SK-N-SH treated with all-trans-retinoic acid at 6 μM for 48 hours (cell line): ENCODE measurements around the gene CDK11A.
A peak's percentile ranks its signal among the peaks of the same experiment; 100 is the strongest.
"Not testable (repeated sequence)": the region's sequence is repeated elsewhere in the genome, so short reads cannot be mapped to it uniquely, and the experiment has no call there.

Experiments
- ATAC-seq: fragments of 200-7000 bp; cut with Tn5 transposase; 3 replicates; pipeline ENCODE4 v1.9.1; 2020; ENCODE audit warnings: mild to moderate bottlenecking, moderate library complexity
- ARNTL ChIP-seq: fragments of 450-650 bp; formaldehyde crosslinking; IDR thresholded peaks from 2 replicates; pipeline ENCODE4 v1.5.0; 2020; ENCODE audit warnings: low read depth, mild to moderate bottlenecking, moderate library complexity, borderline replicate concordance
- BACH2 ChIP-seq: fragments of 250-450 bp; sonication (Bioruptor Pico); IDR thresholded peaks from 2 replicates; pipeline ENCODE4 v1.9.0; 2021; ENCODE audit warnings: mild to moderate bottlenecking, borderline replicate concordance
- CREB5 ChIP-seq: fragments of 250-450 bp; sonication (Bioruptor Pico); IDR thresholded peaks from 2 replicates; pipeline ENCODE4 v1.5.1; 2020; ENCODE audit warnings: low read depth, mild to moderate bottlenecking, moderate library complexity
- CSDC2 ChIP-seq: fragments of 250-450 bp; sonication (Bioruptor Pico); IDR thresholded peaks from 2 replicates; pipeline ENCODE4 v1.5.0; 2020; ENCODE audit warnings: mild to moderate bottlenecking, moderate library complexity
- ESRRG ChIP-seq: fragments of 250-450 bp; sonication (Bioruptor Pico); IDR thresholded peaks from 2 replicates; pipeline ENCODE4 v1.6.1; 2021; ENCODE audit warnings: mild to moderate bottlenecking
- GLIS3 ChIP-seq: fragments of 250-450 bp; sonication (Bioruptor Pico); IDR thresholded peaks from 2 replicates; pipeline ENCODE4 v1.5.0; 2020; ENCODE audit warnings: mild to moderate bottlenecking, moderate library complexity
- ISL1 ChIP-seq: fragments of 250-450 bp; sonication (Bioruptor Pico); IDR thresholded peaks from 2 replicates; pipeline ENCODE4 v2.1.2; 2022; ENCODE audit warnings: mild to moderate bottlenecking, moderate library complexity
- OSR1 ChIP-seq: fragments of 250-450 bp; sonication (Bioruptor Pico); IDR thresholded peaks from 2 replicates; pipeline ENCODE4 v1.8.0; 2022; ENCODE audit warnings: moderate library complexity, mild to moderate bottlenecking, inconsistent platforms
- PATZ1 ChIP-seq: fragments of 250-450 bp; sonication (Bioruptor Pico); IDR thresholded peaks from 2 replicates; pipeline ENCODE4 v1.8.0; 2020; ENCODE audit warnings: mild to moderate bottlenecking, moderate library complexity, borderline replicate concordance
- POU6F1 ChIP-seq: fragments of 250-450 bp; sonication (Bioruptor Pico); IDR thresholded peaks from 2 replicates; pipeline ENCODE4 v1.8.0; 2021; ENCODE audit warnings: low read depth, mild to moderate bottlenecking, moderate library complexity, borderline replicate concordance
- PPARA ChIP-seq: fragments of 250-450 bp; sonication (Bioruptor Pico); IDR thresholded peaks from 2 replicates; pipeline ENCODE4 v1.5.0; 2020; ENCODE audit warnings: mild to moderate bottlenecking, borderline replicate concordance
- RARB ChIP-seq: fragments of 250-450 bp; sonication (Bioruptor Pico); IDR thresholded peaks from 2 replicates; pipeline ENCODE4 v1.8.0; 2021; ENCODE audit warnings: mild to moderate bottlenecking, moderate library complexity
- SNAI2 ChIP-seq: fragments of 250-450 bp; sonication (Bioruptor Pico); IDR thresholded peaks from 2 replicates; pipeline ENCODE4 v1.5.0; 2020; ENCODE audit warnings: mild to moderate bottlenecking, moderate library complexity
- TCF4 ChIP-seq: fragments of 250-450 bp; sonication (Bioruptor Pico); IDR thresholded peaks from 2 replicates; pipeline ENCODE4 v1.8.0; 2021; ENCODE audit warnings: mild to moderate bottlenecking, moderate library complexity, borderline replicate concordance
- TOX ChIP-seq: fragments of 250-450 bp; sonication (Bioruptor Pico); IDR thresholded peaks from 2 replicates; pipeline ENCODE4 v1.8.0; 2021; ENCODE audit warnings: mild to moderate bottlenecking, moderate library complexity, borderline replicate concordance
- TSHZ2 ChIP-seq: fragments of 250-450 bp; sonication (Bioruptor Pico); IDR thresholded peaks from 2 replicates; pipeline ENCODE4 v1.5.0; 2020; ENCODE audit warnings: mild to moderate bottlenecking, moderate library complexity
- ZFP3 ChIP-seq: fragments of 250-450 bp; sonication (Bioruptor Pico); IDR thresholded peaks from 2 replicates; pipeline ENCODE4 v1.5.0; 2020; ENCODE audit warnings: mild to moderate bottlenecking, moderate library complexity
- ZFP30 ChIP-seq: fragments of 450-650 bp; formaldehyde crosslinking; IDR thresholded peaks from 2 replicates; pipeline ENCODE4 v1.5.0; 2022; ENCODE audit warnings: mild to moderate bottlenecking, moderate library complexity
- ZNF565 ChIP-seq: fragments of 450-650 bp; formaldehyde crosslinking; conservative IDR thresholded peaks from 2 replicates; pipeline ENCODE4 v1.5.0; 2020; ENCODE audit warnings: low read depth, mild to moderate bottlenecking, moderate library complexity
- ZNF70 ChIP-seq: fragments of 450-650 bp; formaldehyde crosslinking; IDR thresholded peaks from 2 replicates; pipeline ENCODE4 v1.5.0; 2020; ENCODE audit warnings: mild to moderate bottlenecking, moderate library complexity
- ZNF8 ChIP-seq: fragments of 450-650 bp; formaldehyde crosslinking; IDR thresholded peaks from 2 replicates; pipeline ENCODE4 v1.5.0; 2020; ENCODE audit warnings: mild to moderate bottlenecking, moderate library complexity

CDK11A gene

GRCh38 chr1:1692714-1693647, 31.2 kb downstream of the CDK11A start, which contains the start of gene SLC35E2B:
SLC35E2B (minus strand) TSS chr1:1692795; CDS start chr1:1676699, 16,096 bp downstream.
- peak; percentile 89 for ATAC-seq

GRCh38 chr1:1692324-1692713, 31.8 kb downstream of the CDK11A start:
- TF ChIP-seq ZFP3 = 0 out of 2 replicates have a peak, but pooled peaks have one; percentile 90
- peak; percentile 74 for ATAC-seq

More at GRCh38 chr1:1692714-1693647, 31.2 kb downstream of the CDK11A start, which contains the start of gene SLC35E2B:
- TF ChIP-seq ZFP3 = peak; percentile 89

- ATAC-seq = not testable (repeated sequence)
These were observed 32.7 kb downstream of the CDK11A start for GRCh38 chr1:1691443-1691842.

- not testable (repeated sequence) for ATAC-seq
These were observed 34.6 kb downstream of the CDK11A start for GRCh38 chr1:1689526-1689925.

- no peak for ATAC-seq
- no peak for TF ChIP-seq ZFP30 (CRISPR knock-in tag)
- no peak for TF ChIP-seq TOX
- no peak for TF ChIP-seq PATZ1 (CRISPR knock-in tag)
- no peak for TF ChIP-seq TSHZ2
- TF ChIP-seq CSDC2 (CRISPR knock-in tag) = no peak
- no peak for TF ChIP-seq TCF4 (CRISPR knock-in tag)
- no peak for TF ChIP-seq ZFP3
- TF ChIP-seq POU6F1 (CRISPR knock-in tag) = no peak
- no peak for TF ChIP-seq ISL1 (CRISPR knock-in tag)
- no peak for TF ChIP-seq ZNF70
- no peak for TF ChIP-seq ESRRG (CRISPR knock-in tag)
- TF ChIP-seq BACH2 = no peak
- no peak for TF ChIP-seq RARB (CRISPR knock-in tag)
- no peak for TF ChIP-seq GLIS3 (CRISPR knock-in tag)
- no peak for TF ChIP-seq ARNTL (CRISPR knock-in tag)
- TF ChIP-seq OSR1 (CRISPR knock-in tag) = no peak
- no peak for TF ChIP-seq PPARA (CRISPR knock-in tag)
- TF ChIP-seq, all 23 proteins: peak for 0
These were observed 36.3 kb downstream of the CDK11A start for GRCh38 chr1:1687846-1688245.

- no peak for ATAC-seq
- TF ChIP-seq ESRRG (CRISPR knock-in tag) = no peak
- no peak for TF ChIP-seq SNAI2 (CRISPR knock-in tag)
- TF ChIP-seq ZFP3 = no peak
- TF ChIP-seq POU6F1 (CRISPR knock-in tag) = no peak
- no peak for TF ChIP-seq GLIS3 (CRISPR knock-in tag)
- no peak for TF ChIP-seq RARB (CRISPR knock-in tag)
- no peak for TF ChIP-seq ZNF565 (CRISPR knock-in tag)
- no peak for TF ChIP-seq ZNF70
- no peak for TF ChIP-seq TCF4 (CRISPR knock-in tag)
- TF ChIP-seq ARNTL (CRISPR knock-in tag) = no peak
- no peak for TF ChIP-seq BACH2
- TF ChIP-seq ZNF8 (CRISPR knock-in tag) = no peak
- TF ChIP-seq ISL1 (CRISPR knock-in tag) = no peak
- no peak for TF ChIP-seq OSR1 (CRISPR knock-in tag)
- no peak for TF ChIP-seq CREB5
These were observed 40.0 kb downstream of the CDK11A start for GRCh38 chr1:1684031-1684681.
